Measurements from ENCODE around the gene CTNNA1.

- TF ChIP-seq CTCF (conservative IDR thresholded peaks at IDR 0.05; ENCODE audit: low read depth, low read length) (no peak), EZH2 (IDR thresholded peaks at IDR 0.05; ENCODE audit: low read length, unreplicated experiment) (no peak)
Measured at GRCh38 chr5:138819081-138819480, 65.9 kb downstream of the CTNNA1 start.

All from PC-3 (cell line).